HG03139 (cell line): ENCODE data around the gene C2CD2.
"Not testable (repeated sequence)": the region's sequence is repeated elsewhere in the genome, so short reads cannot be mapped to it uniquely, and the experiment has no call there.

Experiments used
- ATAC-seq: cut with Tn5 transposase; IDR thresholded peaks from one replicate; pipeline ENCODE4 v1.9.1; 2021; ENCODE audit not compliant: unreplicated experiment

C2CD2 gene

DNA sequence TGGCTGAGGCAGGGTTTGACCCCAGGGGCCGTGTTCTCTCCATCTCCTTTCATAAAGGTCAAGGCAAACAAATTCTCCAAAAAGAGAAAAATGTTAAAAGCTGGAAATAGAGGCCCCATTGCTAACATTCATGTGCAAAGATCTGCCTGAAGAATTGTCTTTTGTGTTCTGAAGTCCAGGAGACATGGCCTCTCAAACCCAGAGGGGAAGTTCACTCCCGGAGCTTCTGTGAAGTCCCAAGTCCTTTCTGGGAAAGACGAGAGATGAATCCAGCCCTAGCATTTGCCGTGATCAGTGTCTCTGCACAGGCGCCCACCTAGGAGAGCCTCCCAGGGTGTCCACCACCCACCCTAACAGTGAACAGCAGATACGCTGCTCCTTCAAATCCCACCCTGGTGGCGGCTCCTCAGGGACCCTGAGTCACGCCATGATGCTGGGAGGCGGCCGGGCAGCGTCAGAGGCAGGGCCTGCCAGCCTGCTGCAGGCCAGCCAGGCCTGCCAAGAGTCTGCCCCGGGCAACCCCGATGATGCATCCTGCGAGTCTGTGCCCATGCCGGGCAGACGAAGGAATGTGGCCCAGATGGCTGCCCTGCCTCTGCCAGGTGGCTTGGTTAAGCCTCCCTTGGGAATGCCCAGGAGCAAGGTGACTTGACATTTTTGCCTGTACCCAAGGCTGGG is 5.2 kb upstream of the C2CD2 start:
- no peak for ATAC-seq

DNA sequence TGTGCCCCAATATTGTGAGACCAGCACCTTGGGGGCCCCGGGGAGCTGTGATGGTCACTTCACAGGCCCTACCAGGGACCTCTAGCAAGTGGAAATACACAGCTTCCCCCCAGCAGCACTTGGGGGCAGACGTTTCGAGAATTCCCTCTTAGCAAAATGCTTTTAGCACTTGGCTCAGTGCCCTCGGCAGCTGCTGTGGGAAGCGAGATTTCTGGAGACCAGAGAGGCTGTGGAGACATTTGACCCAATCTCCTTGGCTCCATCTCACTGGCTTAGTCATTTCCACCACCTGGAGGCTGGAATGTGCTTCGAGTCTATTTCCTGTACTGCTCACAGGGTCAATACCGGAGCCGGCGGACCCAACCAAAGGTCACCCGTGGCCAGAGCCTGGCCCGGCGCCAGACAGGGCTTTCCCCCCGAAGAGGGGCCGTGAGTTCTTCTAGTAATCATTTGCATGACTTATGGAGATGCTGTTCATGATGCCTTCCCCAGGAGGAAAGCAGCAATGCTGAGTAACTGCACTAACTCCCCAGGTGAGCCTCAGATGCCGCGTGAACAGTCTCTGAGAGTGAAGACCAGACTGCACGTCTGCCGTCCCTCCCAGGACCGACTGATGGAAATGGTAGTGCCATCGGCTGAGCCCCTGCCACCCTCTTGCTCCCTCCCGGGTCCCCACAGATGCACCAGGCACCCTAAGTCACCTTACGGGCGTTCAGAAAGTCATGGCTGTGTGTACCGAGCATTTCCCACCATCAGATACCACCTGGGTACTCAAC is 4.4 kb upstream of the C2CD2 start:
- ATAC-seq: no peak

DNA sequence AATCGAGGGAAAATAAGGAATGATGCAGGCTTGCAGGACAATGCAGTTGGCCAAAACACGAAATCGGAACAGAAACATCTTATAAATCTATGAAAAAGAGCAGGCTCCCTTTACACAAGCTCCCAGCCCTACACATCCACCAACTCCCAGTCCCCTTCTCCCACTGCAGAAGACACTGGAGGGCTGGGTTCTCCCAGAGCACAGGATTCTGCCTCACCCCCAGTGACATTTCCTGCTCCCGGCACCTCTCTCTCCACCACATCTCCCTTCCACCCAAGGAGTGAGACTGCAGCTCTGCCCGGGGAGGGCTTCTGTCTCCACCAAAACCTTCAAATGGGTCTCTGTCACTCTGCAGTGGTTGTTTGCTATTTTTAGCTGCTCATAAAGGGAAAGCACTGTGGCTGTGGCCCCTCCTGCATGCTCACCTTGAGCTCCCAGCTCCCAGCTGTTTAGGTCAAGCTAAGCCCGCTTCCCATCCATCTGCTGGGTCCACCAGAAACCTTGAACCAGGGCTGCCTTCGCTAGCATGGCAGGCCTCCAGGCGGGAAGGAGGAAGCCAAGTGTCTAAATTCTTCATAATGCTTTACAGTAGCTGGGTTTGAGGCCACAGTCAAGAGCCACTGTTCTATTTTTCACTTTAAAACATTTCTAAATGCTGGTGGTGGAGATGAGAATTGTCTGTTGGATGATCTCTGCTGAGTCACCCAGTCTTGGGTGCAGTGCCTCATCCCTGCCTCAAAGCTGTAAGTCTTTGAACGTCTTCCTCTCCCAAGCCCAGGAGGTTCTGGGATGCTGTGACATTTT is 3.3 kb upstream of the C2CD2 start:
- no peak for ATAC-seq

DNA sequence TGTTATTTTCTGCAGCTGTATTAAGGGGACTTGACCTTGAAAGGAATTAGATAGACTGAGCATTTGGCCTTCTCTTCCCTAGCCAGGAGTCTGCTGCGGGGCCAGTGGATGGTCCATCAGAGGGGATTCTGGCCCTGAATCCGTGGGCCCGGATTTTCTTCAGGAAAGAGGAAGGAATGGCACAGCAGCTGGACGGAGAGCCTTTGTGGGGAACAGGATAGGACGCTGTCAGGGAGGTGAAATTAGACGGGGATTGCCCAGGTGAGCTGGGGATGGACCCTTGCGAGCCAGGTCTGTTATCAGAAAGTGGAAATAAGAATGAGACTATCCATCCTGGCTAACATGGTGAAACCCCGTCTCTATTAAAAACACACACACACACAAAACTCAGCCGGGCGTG is 1.7 kb upstream of the C2CD2 start:
- no peak for ATAC-seq

DNA sequence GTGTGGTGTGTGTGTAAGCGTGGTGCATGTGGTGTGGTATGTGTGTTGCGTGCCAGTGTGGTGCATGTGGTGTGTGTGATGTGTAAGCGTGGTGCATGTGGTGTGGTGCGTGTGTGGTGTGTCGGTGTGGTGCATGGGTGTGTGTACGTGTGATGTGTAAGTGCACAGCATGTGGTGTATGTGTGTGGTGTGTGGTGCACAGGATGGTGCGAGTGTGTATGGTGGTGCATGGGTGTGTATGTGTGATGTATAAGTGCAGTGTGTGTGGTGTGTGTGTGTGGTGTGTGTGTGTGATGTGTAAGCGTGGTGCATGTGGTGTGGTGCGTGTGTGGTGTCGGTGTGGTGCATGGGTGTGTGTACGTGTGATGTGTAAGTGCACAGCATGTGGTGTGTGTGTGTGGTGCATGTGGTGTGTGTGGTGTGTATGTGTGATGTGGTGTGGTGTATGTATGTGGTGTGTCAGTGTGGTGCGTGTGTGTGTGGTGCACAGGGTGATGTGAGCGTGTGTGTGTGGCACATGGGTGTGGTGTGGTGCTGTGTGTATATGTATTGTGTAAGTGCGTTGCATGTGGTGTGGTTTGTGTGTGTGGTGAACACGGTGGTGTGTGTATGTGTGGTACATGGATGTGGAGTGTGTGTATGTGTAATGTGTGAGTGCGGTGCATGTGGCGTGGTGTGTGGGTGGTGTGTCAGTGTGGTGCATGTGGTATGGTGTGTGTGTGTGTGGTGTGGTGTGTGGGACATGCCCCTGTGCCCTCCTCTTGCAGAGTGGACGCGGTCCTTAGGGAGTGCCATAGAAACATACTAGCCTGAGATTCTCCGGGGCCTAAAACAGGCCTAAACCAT is 1.1 kb upstream of the C2CD2 start:
- ATAC-seq: no peak

DNA sequence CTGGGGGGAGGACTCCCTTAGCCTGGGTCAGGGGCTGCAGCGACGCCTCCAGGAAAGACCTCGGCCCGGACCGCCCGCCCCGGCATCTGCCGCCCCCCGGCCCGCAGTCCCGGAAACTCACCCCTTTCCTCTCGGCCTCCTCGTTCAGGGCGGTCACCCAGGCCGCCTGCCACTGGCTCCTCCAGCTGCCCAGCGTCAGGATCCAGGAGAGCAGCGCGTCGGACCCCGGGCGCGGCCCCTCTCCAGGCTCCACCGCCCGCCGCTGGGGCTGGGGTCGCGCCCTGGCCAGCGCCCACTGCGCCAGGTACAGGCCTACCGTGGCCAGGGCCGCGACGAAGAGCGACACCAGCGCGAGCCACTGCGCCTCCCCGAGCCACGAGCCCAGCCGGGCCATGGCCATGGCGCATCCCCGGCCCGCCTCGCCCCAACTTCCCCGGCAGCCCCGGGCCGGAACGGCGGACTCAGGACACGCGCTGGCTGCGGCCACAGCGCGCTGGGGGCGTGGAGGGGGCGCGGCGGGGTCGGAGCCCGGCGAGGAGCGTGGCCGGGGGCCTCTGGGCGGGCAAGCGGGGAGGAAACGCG is 478 bp downstream of the C2CD2 start:
- no peak for ATAC-seq

DNA sequence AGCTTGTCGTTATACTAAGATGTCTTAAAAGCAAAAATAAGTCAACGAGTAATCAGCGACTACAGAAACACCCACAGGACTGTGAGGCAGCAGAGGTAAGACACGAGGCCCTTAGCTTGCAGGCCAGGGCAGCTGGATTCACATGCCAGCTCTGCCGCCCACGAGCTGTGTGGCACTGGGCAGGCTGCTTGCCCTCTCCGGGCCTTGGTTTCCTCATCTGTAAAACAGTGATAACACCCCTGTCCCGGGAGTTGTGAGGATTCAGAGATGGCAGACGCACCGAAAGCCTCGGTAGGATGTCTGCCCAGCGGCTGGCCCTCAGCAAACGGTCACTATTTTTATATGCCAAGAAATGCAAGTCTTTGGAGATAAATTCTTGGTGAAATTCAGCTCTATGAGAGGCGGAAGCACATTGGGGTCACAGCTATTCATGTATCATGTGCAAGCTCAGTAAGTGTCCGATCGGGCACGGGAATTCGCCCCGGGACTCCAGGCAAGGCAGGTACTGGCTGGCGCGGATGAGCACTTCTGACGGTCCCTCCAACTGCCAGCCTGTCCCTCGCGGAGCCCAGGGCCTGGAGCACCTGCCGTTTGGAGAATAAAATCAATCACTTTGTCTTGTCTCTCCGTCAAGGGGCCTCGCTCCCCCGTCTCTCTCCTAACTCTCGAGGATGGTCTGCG is 1.1 kb downstream of the C2CD2 start:
- no peak for ATAC-seq

DNA sequence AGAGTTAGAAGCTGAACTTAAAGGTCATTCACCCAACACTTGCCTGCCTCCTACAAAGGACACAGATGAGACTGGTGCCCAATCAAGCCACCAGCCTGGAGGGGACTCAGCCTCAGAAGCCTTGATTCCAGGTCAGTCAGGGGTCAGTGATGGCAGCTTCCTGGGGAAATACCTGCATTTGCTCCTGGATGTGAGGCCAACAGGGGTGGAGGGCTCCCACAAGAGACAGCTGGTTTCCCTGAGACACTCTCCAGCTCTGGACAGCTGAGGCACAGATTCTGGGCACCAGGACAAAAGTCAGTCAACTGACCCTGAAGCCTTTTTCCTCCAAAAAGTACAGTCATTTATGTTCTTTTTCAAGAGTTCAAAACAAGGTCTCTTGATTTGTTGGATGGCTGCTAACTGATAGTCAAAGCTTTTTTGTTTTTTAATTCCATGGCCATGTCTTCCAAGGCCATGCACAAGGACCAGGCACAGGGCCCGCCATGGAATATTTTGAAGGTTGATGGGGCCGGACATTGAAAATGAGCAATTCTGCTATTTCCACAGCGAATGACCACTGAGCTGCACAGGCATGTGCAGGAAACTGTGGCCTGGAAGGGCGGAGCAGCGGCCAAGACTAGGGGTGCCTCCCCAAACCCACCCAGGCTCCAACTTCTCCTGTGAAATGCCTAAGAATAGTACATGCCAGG is 1.8 kb downstream of the C2CD2 start:
- ATAC-seq: no peak

DNA sequence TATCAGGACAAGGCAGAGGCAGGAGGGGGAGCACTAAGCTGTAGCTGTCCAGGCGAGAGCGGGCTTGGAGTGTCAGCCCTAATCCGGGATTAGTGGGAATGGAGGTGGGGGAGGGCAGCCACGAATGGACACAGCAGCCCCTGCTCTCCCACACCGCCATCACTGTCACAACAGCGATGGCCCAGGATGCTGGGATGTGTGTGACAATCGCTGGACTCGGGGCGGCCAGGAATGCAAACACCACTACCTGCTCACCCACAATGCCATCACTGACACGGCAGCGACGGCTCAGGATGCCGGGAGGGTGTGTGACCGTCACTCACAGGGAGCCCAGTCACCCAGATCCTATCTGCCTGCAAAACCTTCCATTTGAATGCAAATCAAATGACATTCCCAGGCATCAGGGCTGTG is 2.9 kb downstream of the C2CD2 start:
- ATAC-seq: no peak

DNA sequence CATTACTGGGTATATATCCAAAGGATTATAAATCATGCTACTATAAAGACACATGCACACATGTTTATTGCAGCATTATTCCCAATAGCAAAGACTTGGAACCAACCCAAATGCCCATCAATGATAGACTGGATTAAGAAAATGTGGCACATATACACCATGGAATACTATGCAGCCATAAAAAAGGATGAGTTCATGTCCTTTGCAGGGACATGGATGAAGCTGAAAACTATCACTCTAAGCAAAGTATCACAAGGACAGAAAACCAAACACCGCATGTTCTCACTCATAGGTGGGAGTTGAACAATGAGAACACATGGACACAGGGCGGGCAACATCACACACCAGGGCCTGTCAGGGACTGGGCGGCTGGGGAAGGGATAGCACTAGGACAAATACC is 4.2 kb downstream of the C2CD2 start:
- not testable (repeated sequence) for ATAC-seq

DNA sequence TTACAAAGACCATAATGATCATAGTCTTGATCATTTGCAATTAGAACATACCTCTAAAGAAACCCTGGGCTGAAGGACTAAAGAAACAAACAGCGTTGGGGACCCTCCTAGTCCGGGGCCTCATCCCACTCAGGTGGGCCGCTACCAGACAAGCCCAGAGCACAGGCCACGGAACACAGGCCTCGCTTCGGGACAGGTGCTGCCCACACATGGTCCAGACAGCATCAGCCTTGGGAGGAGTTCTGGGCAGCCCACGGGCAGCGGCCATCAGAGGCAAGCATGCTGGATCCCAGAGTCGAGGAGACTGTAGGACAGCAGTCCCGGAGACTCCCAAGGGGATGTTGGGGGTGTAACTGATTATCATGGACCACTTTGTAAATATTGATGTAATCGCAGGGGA is 4.9 kb downstream of the C2CD2 start:
- no peak for ATAC-seq

DNA sequence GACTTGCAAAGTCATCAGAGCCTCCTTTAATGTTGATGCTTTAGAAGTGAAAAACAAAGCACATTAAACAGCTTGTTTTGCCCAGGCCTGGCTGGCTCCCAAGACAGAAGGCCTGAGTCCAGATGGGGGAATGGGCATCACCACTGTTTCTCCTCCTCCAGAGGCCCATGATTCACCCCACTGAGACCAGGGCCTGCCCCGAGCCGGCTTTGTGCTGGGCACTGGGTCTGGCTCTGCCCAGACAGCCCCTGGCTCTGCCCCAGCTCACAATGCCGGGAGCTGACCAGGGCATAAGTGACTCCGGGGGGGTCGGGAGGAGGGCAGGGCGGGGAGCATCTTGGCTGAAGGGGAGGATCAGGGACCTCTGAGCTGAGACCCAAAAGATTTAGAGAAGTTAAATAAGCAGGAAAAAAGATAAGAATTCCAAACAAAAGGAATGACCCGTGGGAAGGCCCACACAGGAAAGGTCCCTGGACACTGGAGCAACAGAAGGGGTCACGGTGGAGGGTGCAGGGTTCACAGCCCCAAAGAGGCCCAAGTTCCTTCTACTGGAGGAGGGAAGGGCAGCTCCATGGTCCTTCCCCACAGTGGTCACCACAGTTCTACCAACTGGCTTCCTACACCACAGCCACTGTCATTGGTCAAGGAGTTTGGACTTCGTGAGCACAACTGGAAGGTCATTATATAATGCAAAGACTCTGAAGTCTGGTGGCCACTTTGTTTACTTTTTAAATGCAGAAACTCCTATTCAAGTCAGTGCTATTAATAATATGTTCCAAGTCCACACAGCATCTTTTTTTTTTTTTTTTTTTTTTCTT is 5.5 kb downstream of the C2CD2 start:
- no peak for ATAC-seq

DNA sequence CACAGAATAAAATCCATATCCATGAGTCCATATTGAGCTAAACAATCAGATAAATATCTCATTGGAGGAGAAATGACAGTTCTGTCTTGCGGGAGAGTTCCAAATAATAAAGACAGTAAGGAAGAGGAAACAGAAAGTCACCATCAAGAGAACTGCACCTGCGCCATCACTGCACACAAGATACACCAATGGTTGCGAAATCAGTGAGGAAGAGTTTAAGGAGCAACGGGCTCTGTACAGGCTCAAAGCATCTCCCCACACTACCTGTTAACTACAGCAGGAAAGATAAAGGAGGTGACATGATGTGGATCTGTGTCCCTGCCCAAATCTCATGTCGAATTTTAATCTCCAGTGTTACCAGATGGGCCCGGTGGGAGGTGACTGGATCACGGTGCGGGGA is 7.8 kb downstream of the C2CD2 start:
- no peak for ATAC-seq

DNA sequence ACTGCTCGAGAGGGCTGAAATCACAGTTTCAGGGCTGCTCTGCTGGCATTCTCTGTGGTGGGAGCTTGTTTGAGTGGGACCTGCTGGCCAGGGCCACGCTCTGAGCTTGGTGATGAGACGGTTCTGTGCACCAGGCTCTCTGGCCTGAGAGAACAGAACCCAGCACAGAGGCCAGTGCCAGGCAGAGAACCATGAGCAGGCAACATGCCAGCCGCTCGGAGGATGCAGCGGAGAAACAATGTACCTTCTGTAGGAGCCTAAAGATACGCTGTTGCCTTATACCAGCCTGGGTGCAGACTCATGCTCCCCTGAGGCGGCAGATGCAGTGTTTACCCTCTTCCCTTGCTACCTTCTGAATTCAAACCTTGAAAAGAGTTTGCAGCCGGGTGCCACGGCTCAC is 10.0 kb downstream of the C2CD2 start:
- no peak for ATAC-seq

DNA sequence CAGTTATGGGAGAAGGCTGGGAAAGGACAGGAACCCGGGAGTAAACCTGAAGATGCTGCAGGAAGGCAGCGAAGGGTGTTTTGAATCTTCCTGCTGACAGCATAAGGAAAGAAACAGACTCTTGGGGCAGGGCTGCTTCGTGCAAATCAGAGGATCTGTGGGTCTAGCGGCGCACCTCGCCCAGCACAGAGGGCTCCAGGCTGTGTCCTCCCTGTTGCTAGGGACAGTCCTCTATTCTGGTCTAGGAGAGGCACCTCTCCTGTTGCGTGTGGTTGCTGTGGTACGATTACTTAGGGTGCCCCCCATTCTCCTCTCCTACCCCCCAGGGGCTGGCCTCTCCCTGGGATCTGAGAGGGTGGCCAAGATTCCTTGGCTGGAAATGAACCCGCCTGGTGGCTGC is 11.4 kb downstream of the C2CD2 start:
- ATAC-seq: no peak

DNA sequence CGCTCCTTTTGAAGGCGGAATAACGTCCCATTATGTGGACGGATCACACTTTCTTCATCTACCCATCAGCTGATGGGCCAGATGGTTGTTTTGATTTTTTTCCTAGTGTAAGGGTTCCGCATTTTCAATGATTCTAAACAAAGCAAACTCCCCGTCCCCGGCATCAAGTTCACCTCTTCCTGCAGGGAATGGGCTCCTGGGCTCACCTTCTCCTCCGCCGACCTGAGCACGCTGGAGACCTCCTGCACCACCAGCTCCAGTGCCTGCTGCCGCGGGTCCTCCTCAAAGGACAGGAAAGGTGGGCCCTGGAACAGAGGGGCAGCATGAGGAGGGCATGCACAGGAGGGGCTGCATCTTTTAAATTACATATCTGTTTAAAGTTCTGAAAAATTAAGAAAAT is 11.9 kb downstream of the C2CD2 start:
- ATAC-seq: no peak

DNA sequence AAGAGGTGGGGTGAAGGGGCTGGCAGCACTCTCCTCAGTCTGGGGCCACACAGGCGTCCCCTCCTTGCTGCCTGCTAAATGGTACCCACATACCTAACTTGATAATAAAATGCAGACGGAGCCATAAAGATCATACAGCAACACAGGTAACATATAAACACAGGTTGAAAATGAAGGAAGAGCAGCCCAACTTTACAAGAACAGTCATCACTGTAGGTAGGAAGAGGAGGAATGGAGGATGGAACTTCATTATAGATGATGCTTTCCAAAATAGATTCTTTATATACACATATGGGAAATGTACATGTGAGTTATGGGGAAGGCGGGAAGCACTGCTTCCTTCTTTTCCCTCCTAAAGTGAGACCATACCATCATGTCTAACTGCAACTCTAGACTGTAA is 13.4 kb downstream of the C2CD2 start:
- no peak for ATAC-seq

DNA sequence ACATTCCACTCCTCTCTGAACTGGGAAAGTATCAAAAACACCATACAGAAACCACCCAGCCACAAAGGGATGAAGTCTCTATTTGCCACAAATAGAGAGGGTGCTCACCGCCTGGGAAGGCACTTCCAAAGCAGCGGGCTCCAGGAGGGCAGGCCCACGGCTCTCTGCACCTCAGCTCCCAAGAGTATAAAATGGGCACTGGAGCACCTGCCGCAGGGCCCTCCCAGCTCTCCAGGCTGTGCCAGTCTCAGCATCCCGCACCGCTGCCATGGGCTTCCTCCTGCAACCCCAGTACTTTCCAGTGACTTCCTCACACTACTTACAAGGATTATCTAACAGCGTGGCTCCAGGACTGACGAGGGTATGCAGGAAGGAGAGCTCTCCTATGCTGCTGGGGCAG is 14.4 kb downstream of the C2CD2 start:
- ATAC-seq: no peak
